PC-9 (cell line): ENCODE data around the gene PRR15L. TPM values are rescaled to one million over a fixed set of nuclear protein-coding genes. Genes with fewer than 3 reads are reported as not detected.

Source experiments
- BruUV-seq: library from RNA; stranded (reverse); fragments of 400-500 nt; replicated peaks from 2 replicates; lab custom pipeline; 2021; lab: Mats Ljungman, UMichigan
- CTCF ChIA-PET: fragments of 300-600 bp; sonication (Branson Sonifier 250); formaldehyde crosslinking; loops from one replicate; lab custom pipeline; 2022; ENCODE audit warnings: antibody characterized with exemption; lab: Charles Lee
- POLR2A ChIA-PET: fragments of 300-600 bp; sonication (Branson Sonifier 250); formaldehyde crosslinking; loops from one replicate; lab custom pipeline; 2022; ENCODE audit warnings: antibody characterized with exemption; ENCODE audit not compliant: unreplicated experiment; lab: Charles Lee
- DNase-seq, 2 experiments: peaks; one replicate each; pipeline versions ENCODE4 v3.0.0 to v3.0.0-alpha.2; 2015 to 2022; ENCODE audit warnings: mixed read lengths in 1 of 2
- H2AFZ ChIP-seq: fragments of 200-600 bp; sonication (generic); 2 replicates; pipeline ENCODE4 v1.8.1; 2017; ENCODE audit warnings: antibody characterized with exemption
- H3F3A ChIP-seq: fragments of 200-600 bp; sonication (generic); 2 replicates; pipeline ENCODE4 v1.8.1; 2017; ENCODE audit warnings: antibody characterized with exemption, mild to moderate bottlenecking, low read depth; ENCODE audit not compliant: insufficient read depth
- H3K27ac ChIP-seq: fragments of 200-600 bp; sonication (generic); 2 replicates; pipeline ENCODE4 v1.6.1; 2016; ENCODE audit warnings: mixed run types
- H3K27me3 ChIP-seq: fragments of 200-600 bp; sonication (generic); 2 replicates; pipeline ENCODE4 v1.6.1; 2016; ENCODE audit warnings: low read depth, mixed run types; ENCODE audit not compliant: insufficient read depth
- H3K36me3 ChIP-seq: fragments of 200-600 bp; sonication (generic); 2 replicates; pipeline ENCODE4 v1.6.1; 2016; ENCODE audit warnings: low read depth, mixed run types
- H3K4me1 ChIP-seq: fragments of 200-600 bp; sonication (generic); replicated peaks from 2 replicates; pipeline ENCODE4 v1.6.1; 2016; ENCODE audit warnings: mixed run types; ENCODE audit not compliant: insufficient read depth
- H3K4me2 ChIP-seq: fragments of 200-600 bp; sonication (generic); 2 replicates; pipeline ENCODE4 v1.6.1; 2017; ENCODE audit warnings: mixed run types
- H3K4me3 ChIP-seq: fragments of 200-600 bp; sonication (generic); 2 replicates; pipeline ENCODE4 v1.6.1; 2016; ENCODE audit warnings: mixed run types
- H3K79me2 ChIP-seq: fragments of 200-600 bp; sonication (generic); 2 replicates; pipeline ENCODE4 v1.6.1; 2017; ENCODE audit warnings: low read depth, mixed run types
- H3K9me2 ChIP-seq: fragments of 200-600 bp; sonication (generic); 2 replicates; pipeline ENCODE4 v1.8.1; 2017; ENCODE audit warnings: mild to moderate bottlenecking; ENCODE audit not compliant: insufficient read depth
- H3K9me3 ChIP-seq: fragments of 200-600 bp; sonication (generic); 2 replicates; pipeline ENCODE4 v1.8.1; 2016; ENCODE audit warnings: low read depth; ENCODE audit not compliant: insufficient read depth
- H4K20me1 ChIP-seq: fragments of 200-600 bp; sonication (generic); 2 replicates; pipeline ENCODE4 v1.8.1; 2017; ENCODE audit not compliant: insufficient read depth
- EZH2 ChIP-seq: fragments of 200-600 bp; sonication (generic); IDR thresholded peaks from 2 replicates; pipeline ENCODE4 v1.8.0; 2017; ENCODE audit warnings: antibody characterized with exemption, low read depth
- intact Hi-C: fragments of 100-400 bp; cut with micrococcal nuclease; formaldehyde crosslinking; loops from one replicate; pipeline ENCODE4 v1.10.0; 2022; ENCODE audit not compliant: unreplicated experiment
- total RNA-seq: library from RNA; stranded (reverse); gene quantifications from 2 replicates; pipeline ENCODE4 v1.2.3, GENCODE V29; 2021
- TF ChIP-seq, protein P1 (sequence below): fragments of 200-600 bp; sonication (generic); conservative IDR thresholded peaks from 2 replicates; pipeline ENCODE4 v1.6.1; 2017; ENCODE audit warnings: mixed run types, antibody characterized with exemption, mild to moderate bottlenecking, moderate library complexity

PRR15L gene
- total RNA-seq, 1 experiment from 2014 or later: 5.3 TPM

DNA sequence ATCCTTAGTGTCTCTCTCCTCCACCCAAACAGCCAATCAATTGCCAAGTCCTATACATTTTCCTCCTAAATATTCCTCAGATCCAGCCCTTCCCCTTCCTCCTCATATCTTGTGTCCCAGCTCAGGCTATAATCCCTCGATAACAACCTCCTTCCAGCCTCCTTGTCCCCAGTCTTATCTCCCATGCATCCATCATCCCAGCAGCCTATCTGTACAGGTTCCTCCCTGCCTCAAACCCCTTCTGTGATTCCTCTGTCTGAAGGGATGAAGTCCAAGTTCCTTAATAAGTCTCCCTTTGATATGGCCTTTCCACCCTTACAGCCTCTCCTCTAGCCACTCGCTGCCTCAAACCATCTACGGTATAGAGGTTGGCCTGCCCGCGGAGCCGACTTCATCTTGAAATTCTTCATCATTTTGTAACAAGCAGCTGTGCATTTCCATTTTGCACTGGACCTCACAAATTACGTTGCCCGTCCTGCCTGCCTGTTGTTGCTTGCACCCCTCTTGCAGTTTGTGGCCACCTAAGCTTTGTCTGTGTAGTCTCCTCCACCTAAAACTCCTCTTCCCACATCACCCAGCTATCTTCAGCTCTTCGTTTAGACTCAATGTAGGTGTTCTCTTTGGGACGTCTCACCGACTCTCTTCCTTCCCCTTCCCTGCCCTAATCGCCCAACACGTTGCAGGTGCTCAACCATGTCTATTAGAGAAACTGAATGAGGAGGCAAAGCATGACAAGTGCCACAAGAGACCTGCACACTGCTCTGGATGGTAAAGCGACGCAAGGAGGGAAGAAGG lies 12.4 kb upstream of the PRR15L start:
- CTCF ChIA-PET: interaction anchor here (0.6 to 1.4 kb wide), 9 partner anchors 9 to 167 kb away, joined by 3 to 7 read pairs (median 4); partner anchors contain the start of gene SCRN2
- Histone ChIP-seq H3K4me1 (peaks cover 53% of the 10 kb centered on the region), H3K27ac (no peak overlapping the region), H3K36me3 (peaks cover 11% of the 10 kb centered on the region; the same call in 1 of the 2 replicates), H3K27me3 (no peaks in the 10 kb centered on the region), H3K9me2 (no peaks in the 10 kb centered on the region), H3K4me3 (peak overlapping the region; percentile 12; the same call in 1 of the 2 replicates), H3K4me2 (peak overlapping the region; percentile 67), H2AFZ (0 out of 2 replicates have a peak overlapping the region, but pooled peaks have one; percentile 45), H3K9me3 (no peaks in the 10 kb centered on the region), H3F3A (peaks cover 33% of the 10 kb centered on the region; the same call in 1 of the 2 replicates), H3K79me2 (peaks cover 20% of the 10 kb centered on the region), H4K20me1 (no peaks in the 10 kb centered on the region)
- TF ChIP-seq EZH2: no peak
- TF ChIP-seq, protein P1, sequence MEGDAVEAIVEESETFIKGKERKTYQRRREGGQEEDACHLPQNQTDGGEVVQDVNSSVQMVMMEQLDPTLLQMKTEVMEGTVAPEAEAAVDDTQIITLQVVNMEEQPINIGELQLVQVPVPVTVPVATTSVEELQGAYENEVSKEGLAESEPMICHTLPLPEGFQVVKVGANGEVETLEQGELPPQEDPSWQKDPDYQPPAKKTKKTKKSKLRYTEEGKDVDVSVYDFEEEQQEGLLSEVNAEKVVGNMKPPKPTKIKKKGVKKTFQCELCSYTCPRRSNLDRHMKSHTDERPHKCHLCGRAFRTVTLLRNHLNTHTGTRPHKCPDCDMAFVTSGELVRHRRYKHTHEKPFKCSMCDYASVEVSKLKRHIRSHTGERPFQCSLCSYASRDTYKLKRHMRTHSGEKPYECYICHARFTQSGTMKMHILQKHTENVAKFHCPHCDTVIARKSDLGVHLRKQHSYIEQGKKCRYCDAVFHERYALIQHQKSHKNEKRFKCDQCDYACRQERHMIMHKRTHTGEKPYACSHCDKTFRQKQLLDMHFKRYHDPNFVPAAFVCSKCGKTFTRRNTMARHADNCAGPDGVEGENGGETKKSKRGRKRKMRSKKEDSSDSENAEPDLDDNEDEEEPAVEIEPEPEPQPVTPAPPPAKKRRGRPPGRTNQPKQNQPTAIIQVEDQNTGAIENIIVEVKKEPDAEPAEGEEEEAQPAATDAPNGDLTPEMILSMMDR: no peak
- no peak for DNase-seq
- POLR2A ChIA-PET: interaction anchor here (0.6 to 1.5 kb wide), 5 partner anchors 8 to 1538 kb away, joined by 3 to 5 read pairs (median 3); no protein-coding TSS in a partner anchor
- BruUV-seq: no TSS peak
- intact Hi-C loops: loop anchor here (1.0 to 2.0 kb wide), 3 partner anchors 21 to 129 kb away; partner anchors contain the start of genes SCRN2 and SP2

- H3F3A ChIP-seq: peaks cover 33% of the 10 kb centered on the region; the same call in 1 of the 2 replicates
Measured at GRCh38 chr17:47968836-47969235, 11.2 kb upstream of the PRR15L start.

More at GRCh38 chr17:47968836-47969235, 11.2 kb upstream of the PRR15L start:
- H3K36me3 ChIP-seq: 0 out of 2 replicates have a peak, but pooled peaks cover 6% of the 10 kb centered on the region
- intact Hi-C loops: loop anchor here (1.0 kb wide), 1 partner anchor 9 kb away; no protein-coding TSS in a partner anchor
- no peaks in the 10 kb centered on the region for H3K9me2 ChIP-seq
- no peaks in the 10 kb centered on the region for H3K9me3 ChIP-seq
- TF ChIP-seq, protein P1: no peak
- TF ChIP-seq EZH2: no peak
- no peaks in the 10 kb centered on the region for H4K20me1 ChIP-seq
- H2AFZ ChIP-seq: no peak overlapping the region
- H3K4me1 ChIP-seq: peaks cover 53% of the 10 kb centered on the region
- peak overlapping the region; percentile 81 for H3K27ac ChIP-seq
- H3K27me3 ChIP-seq: no peaks in the 10 kb centered on the region
- ChIA-PET POLR2A (no interaction called here), CTCF (interaction anchor here (0.6 to 1.5 kb wide), 3 partner anchors 11 to 1693 kb away, joined by 4 to 7 read pairs (median 4); partner anchors contain the start of gene PRR15L)
- DNase-seq: no peak
- no TSS peak for BruUV-seq
- H3K4me2 ChIP-seq: no peak overlapping the region
- no peak overlapping the region for H3K4me3 ChIP-seq
- peaks cover 20% of the 10 kb centered on the region for H3K79me2 ChIP-seq
